D721Med (cell line): ENCODE data around the gene CD302.
A peak's percentile ranks its signal among the peaks of the same experiment; 100 is the strongest.
"Not testable (repeated sequence)": the region's sequence is repeated elsewhere in the genome, so short reads cannot be mapped to it uniquely, and the experiment has no call there.

ENCODE experiments used
- DNase-seq: peaks from one replicate; pipeline ENCODE4 v3.0.0; 2011; ENCODE audit warnings: low spot score; ENCODE audit not compliant: insufficient read length
- FAIRE-seq: peaks from 2 replicates; lab custom pipeline; 2011; peaks lifted over from hg19 to GRCh38; lab: Jason Lieb, UNC
- TF ChIP-seq, protein P1 (sequence below): IDR thresholded peaks from 2 replicates; pipeline ENCODE4 v1.5.1; 2012; ENCODE audit warnings: mild to moderate bottlenecking, control low read depth; ENCODE audit not compliant: insufficient read depth; ENCODE audit errors: missing control alignments

CD302 gene

GRCh38 chr2:159755788-159756187, 42.2 kb downstream of the CD302 start:
- TF ChIP-seq, protein P1, sequence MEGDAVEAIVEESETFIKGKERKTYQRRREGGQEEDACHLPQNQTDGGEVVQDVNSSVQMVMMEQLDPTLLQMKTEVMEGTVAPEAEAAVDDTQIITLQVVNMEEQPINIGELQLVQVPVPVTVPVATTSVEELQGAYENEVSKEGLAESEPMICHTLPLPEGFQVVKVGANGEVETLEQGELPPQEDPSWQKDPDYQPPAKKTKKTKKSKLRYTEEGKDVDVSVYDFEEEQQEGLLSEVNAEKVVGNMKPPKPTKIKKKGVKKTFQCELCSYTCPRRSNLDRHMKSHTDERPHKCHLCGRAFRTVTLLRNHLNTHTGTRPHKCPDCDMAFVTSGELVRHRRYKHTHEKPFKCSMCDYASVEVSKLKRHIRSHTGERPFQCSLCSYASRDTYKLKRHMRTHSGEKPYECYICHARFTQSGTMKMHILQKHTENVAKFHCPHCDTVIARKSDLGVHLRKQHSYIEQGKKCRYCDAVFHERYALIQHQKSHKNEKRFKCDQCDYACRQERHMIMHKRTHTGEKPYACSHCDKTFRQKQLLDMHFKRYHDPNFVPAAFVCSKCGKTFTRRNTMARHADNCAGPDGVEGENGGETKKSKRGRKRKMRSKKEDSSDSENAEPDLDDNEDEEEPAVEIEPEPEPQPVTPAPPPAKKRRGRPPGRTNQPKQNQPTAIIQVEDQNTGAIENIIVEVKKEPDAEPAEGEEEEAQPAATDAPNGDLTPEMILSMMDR: peak; percentile 27
- FAIRE-seq (no peak), DNase-seq (no peak)

DNA sequence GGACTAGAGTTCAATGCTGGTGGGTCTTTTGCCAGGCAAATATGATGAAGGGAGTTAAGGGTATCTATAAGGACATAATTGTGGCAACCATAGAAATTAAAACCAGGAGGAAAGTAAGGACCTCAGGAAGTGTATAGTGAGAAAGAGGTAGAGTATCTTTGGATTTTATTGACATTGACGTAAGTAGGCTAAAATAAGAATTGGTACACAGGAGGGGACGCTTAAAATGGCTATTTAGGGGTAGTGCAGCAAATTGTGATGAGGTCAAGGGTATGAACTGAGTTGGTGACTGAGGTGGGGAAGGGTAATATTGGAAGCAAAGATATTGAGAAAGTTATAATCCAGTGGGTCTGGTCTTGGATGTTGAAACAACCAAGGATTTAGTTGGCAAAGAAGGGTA, 43.0 kb downstream of the CD302 start:
- DNase-seq: no peak
- FAIRE-seq: no peak
- TF ChIP-seq, protein P1: no peak

- no peak for DNase-seq
- no peak for FAIRE-seq
- TF ChIP-seq, protein P1: no peak
Measured at GRCh38 chr2:159753797-159754196, 44.2 kb downstream of the CD302 start.

DNA sequence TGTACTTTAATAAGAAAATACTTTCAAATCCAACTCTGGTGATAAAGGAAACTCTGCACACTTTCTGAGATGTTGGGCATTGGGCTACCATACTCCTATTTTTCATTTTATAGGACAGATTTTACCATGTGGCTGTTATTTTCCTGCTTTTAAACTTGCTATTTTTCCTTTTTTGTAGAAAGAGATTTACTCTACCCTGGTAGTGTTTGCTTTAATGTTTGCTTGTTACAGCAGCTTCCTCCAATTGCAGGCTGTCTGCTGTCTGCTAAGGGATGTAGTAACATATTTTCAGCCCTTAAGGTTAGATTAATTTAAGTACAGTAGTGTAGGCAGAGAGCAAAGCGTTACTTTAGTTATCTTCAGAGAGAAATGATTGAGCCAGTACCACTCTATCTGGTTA, 47.1 kb downstream of the CD302 start:
- no peak for FAIRE-seq
- TF ChIP-seq, protein P1: no peak
- DNase-seq: no peak

GRCh38 chr2:159748089-159748488, 49.9 kb downstream of the CD302 start:
- FAIRE-seq (no peak), DNase-seq (no peak)
- TF ChIP-seq, protein P1: no peak

GRCh38 chr2:159745237-159745636, 52.8 kb downstream of the CD302 start:
- not testable (repeated sequence) for DNase-seq, FAIRE-seq

GRCh38 chr2:159744363-159744762, 53.6 kb downstream of the CD302 start:
- FAIRE-seq: no peak
- TF ChIP-seq, protein P1: no peak

GRCh38 chr2:159742846-159743245, 55.2 kb downstream of the CD302 start:
- TF ChIP-seq, protein P1: no peak
- FAIRE-seq: no peak

More at GRCh38 chr2:159744363-159744762, 53.6 kb downstream of the CD302 start:
- no peak for DNase-seq

More at GRCh38 chr2:159742846-159743245, 55.2 kb downstream of the CD302 start:
- no peak for DNase-seq
